ENCODE measurements around the gene MAP7D1. TPM values are rescaled to one million over a fixed set of nuclear protein-coding genes. Genes with fewer than 3 reads are reported as not detected.

The MAP7D1 gene
- total and polyA plus RNA-seq, 2 of the 13 experiments (the other 11 are each of a cell fraction or from before 2014, with no cell fraction given) = 5.6 to 7.2 TPM

DNA sequence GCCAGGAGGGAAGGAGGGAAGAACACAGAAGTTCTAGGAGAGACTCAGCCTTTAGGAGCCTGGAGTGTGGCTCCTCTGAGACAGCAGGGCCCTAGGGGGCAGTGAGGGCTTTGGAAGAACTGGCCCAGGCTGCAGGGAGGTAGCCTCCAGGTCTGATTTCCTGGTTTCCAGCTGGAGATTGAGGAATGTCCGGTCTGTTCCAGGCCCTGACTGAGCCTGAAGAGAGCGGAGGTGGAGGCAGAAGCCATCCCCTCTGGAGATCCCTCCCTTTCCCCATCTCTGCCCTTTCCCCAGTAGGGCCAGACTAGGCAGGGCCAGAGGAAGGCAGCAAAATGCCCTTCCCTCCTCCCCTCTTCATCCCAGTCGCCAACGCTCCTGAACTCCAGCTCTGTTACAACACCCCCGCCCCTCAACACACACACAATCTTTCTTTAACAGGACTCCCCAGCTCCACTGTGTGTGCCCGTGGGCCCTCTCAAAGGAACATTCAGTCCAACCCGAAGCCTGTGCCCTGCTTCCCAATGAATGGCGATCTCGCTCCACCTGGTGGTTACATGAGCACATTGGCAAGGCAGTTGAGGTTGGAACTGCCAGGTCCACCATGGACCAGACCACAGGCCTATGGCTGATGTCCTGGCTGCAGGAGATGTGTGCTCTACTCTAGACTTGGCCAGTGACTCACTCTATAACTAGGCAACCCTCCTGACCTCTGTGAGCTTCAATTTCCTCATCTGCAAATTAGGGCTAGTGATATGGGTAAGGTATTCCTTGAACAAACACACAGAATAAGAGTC lies 32.0 kb downstream of the MAP7D1 start (continued):
- TF ChIP-seq BCL3 (CRISPR knock-in tag; IDR thresholded peaks at IDR 0.05) = no peak
- peak; percentile 65; the same call in 1 of the 2 replicates for TF ChIP-seq MYNN (CRISPR knock-in tag; IDR thresholded peaks at IDR 0.05; ENCODE audit: low read depth)
- no peak for TF ChIP-seq ARID3A (IDR thresholded peaks at IDR 0.05; ENCODE audit: low read depth, low read length)
- 0 out of 2 replicates have a peak, but pooled peaks have one; percentile 55 for TF ChIP-seq ZSCAN29 (CRISPR knock-in tag; conservative IDR thresholded peaks at IDR 0.05)
- TF ChIP-seq DMTF1 (CRISPR knock-in tag; IDR thresholded peaks at IDR 0.05) = no peak
- TF ChIP-seq ZBTB10 (CRISPR knock-in tag; IDR thresholded peaks at IDR 0.05; ENCODE audit: borderline replicate concordance) = no peak
- no peak for TF ChIP-seq HDAC6 (IDR thresholded peaks at IDR 0.05; ENCODE audit: low read depth, low read length)
- TF ChIP-seq ZNF33A (CRISPR knock-in tag; IDR thresholded peaks at IDR 0.05; ENCODE audit: borderline replicate concordance) = no peak
- TF ChIP-seq ZIK1 (CRISPR knock-in tag; IDR thresholded peaks at IDR 0.05; ENCODE audit: borderline replicate concordance, low read depth) = no peak
- TF ChIP-seq, protein P1, sequence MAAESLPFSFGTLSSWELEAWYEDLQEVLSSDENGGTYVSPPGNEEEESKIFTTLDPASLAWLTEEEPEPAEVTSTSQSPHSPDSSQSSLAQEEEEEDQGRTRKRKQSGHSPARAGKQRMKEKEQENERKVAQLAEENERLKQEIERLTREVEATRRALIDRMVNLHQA (CRISPR knock-in tag; IDR thresholded peaks at IDR 0.05) = no peak
- no peak for TF ChIP-seq ZNF142 (CRISPR knock-in tag; IDR thresholded peaks at IDR 0.05)
- no peak for TF ChIP-seq NFE2 (CRISPR knock-in tag; IDR thresholded peaks at IDR 0.05)
